ENCODE measurements around the gene PIP4K2C. TPM values are rescaled to one million over a fixed set of nuclear protein-coding genes. Genes with fewer than 3 reads are reported as not detected.

The PIP4K2C gene
- total and polyA plus RNA-seq, 4 experiments from 2014 or later, result 30.4 to 45.0 (median 34.2) TPM

DNA sequence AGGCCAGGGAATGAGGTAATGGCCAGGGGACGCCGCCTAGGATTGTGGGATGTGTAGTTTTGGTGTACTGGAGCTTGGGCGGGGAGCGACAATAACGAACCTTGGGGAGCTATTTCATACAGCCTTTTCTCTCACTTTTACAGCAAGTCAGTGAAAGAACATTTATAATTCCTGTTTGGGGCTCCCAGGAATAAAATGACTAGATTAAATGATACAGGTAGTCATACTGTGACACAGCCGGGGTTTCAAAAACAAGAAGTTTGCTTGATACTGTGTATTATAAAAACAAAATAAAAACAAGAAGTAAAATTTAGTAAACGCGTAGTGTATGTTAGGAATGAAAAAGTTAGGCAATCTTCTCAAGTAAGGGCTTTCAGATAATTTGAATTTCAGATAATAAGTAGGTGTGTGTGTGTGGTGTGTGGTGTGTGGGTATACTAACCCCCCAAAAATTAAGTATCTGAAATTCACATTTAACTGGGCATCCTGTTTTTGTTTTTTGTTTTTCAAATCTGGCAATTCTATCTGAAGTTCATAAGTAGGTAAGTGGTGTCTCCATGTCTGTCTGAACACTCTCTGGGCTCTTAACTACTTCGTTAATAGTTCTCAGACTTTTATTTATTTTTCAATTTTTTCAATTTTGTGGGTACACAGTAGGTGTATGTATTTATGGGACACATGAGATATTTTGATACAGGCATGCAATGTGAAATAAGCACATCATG, 43.5 kb upstream of the PIP4K2C start:
- no peaks in the 10 kb centered on the region for H3K36me3 ChIP-seq (ENCODE audit: insufficient read depth, low read length)
- no peak for DNase-seq
- Mint-ChIP-seq H3K27ac (peak overlapping the region; percentile 84 to 99 (median 97)), H3K27me3 (peaks cover 2 to 4% of the 10 kb centered on the region in 2 donors), H3K9me3 (peaks cover 0 to 3% (median 0%) of the 10 kb centered on the region in 8 donors), H3K4me3 (peak overlapping the region; percentile 93 to 100 (median 98)), H3K36me3 (peaks cover 0 to 3% of the 10 kb centered on the region in 2 donors), H3K4me1 (peaks cover 32 to 53% (median 42%) of the 10 kb centered on the region in 4 donors)
- no peaks in the 10 kb centered on the region for H3K27me3 ChIP-seq (ENCODE audit: insufficient read depth, low read length)
- POLR2A ChIA-PET (ENCODE audit: partially characterized antibody), result interaction anchor here (0.6 to 2.8 kb wide), 11 partner anchors 7 to 810 kb away, joined by 3 to 20 read pairs (median 4); partner anchors contain the start of genes ARHGAP9, DDIT3 and GLI1
- CTCF ChIA-PET (ENCODE audit: partially characterized antibody), result interaction anchor here (0.6 to 1.0 kb wide), 5 partner anchors 24 to 958 kb away, joined by 3 read pairs; partner anchors contain the start of gene GLI1
- H3K27ac ChIP-seq (ENCODE audit: low read depth, low read length), result peak overlapping the region; percentile 84
- intact Hi-C loops (cut with micrococcal nuclease), result loop anchor here (1.0 to 2.0 kb wide), 4 partner anchors 27 to 71 kb away; partner anchors contain the start of genes DDIT3 and PIP4K2C
- peaks cover 37% of the 10 kb centered on the region for H3K4me1 ChIP-seq (ENCODE audit: insufficient read depth, low read length)
- H3K4me3 ChIP-seq (ENCODE audit: low read length in 2 of 2), result peak overlapping the region; percentile 54 to 71
- no peaks in the 10 kb centered on the region for H3K9me3 ChIP-seq (ENCODE audit: control insufficient read depth in 1 of 2, low read length in 2 of 2)

DNA sequence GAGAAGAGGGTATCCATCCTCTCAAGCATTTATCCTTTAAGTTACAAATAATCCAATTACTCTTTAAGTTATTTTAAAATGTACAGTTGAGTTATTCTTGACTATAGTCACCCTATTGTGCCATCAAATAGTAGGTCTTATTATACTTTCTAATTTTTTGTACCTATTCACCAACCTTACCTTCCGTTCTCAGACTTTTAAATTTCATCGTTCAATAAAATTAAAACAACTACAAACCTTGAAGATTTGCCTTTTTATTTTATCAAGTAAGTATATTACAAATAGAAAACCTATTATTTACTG, 43.0 kb upstream of the PIP4K2C start:
- H3K4me1 Mint-ChIP-seq, result peaks cover 32 to 53% (median 42%) of the 10 kb centered on the region in 4 donors
- H3K27ac Mint-ChIP-seq, result peak overlapping the region in 2 of 7 donors; percentile 88 to 98
- peak overlapping the region in 2 of 8 donors; percentile 95 to 100 for H3K4me3 Mint-ChIP-seq

DNA sequence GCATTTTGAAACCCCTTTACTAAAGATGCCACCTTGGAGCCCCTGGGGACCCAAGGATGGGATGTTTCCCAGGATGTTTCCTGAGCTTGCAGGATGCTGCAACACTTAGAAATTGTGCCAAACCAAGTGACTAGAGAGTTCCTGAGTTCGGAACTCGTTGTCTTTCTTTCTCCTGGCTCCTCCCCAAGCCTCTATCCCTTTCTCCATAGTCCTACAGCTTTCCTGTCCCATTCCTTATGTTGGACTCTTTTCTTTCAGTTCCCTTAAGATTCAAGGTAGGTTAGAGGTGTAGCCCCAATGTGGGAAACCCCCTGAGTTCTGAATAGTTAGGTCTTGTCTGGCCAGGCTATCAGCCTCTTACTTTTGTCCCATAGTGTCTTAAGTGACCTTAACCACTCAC, 42.5 kb upstream of the PIP4K2C start:
- Histone ChIP-seq H3K36me3 (ENCODE audit: insufficient read depth, low read length) (no peaks in the 10 kb centered on the region), H3K4me1 (ENCODE audit: insufficient read depth, low read length) (peaks cover 37% of the 10 kb centered on the region), H3K27ac (ENCODE audit: low read depth, low read length) (no peak overlapping the region), H3K27me3 (ENCODE audit: insufficient read depth, low read length) (no peaks in the 10 kb centered on the region), H3K9me3 (ENCODE audit: control insufficient read depth in 1 of 2, low read length in 2 of 2) (no peaks in the 10 kb centered on the region), H3K4me3 (ENCODE audit: low read length in 2 of 2) (no peak overlapping the region)
- POLR2A ChIA-PET (ENCODE audit: partially characterized antibody), result no interaction called here
- CTCF ChIA-PET (ENCODE audit: partially characterized antibody), result no interaction called here
- Mint-ChIP-seq H3K4me3 (peak overlapping the region in 4 of 8 donors; percentile 22 to 76 (median 55)), H3K36me3 (peaks cover 0 to 1% of the 10 kb centered on the region in 2 donors), H3K27ac (peak overlapping the region in 1 of 7 donors; percentile 46), H3K9me3 (peaks cover 0 to 3% (median 0%) of the 10 kb centered on the region in 8 donors), H3K27me3 (peaks cover 2 to 4% of the 10 kb centered on the region in 2 donors), H3K4me1 (peaks cover 30 to 53% (median 41%) of the 10 kb centered on the region in 4 donors)
- intact Hi-C loops (cut with micrococcal nuclease), result no loop called here
- DNase-seq, result no peak

More for the DNA sequence above, 43.0 kb upstream of the PIP4K2C start:
- ChIA-PET POLR2A (ENCODE audit: partially characterized antibody) (no interaction called here), CTCF (ENCODE audit: partially characterized antibody) (no interaction called here)
- peaks cover 0 to 1% of the 10 kb centered on the region in 2 donors for H3K36me3 Mint-ChIP-seq
- peaks cover 2 to 4% of the 10 kb centered on the region in 2 donors for H3K27me3 Mint-ChIP-seq
- Histone ChIP-seq H3K4me1 (ENCODE audit: insufficient read depth, low read length) (peaks cover 37% of the 10 kb centered on the region), H3K27ac (ENCODE audit: low read depth, low read length) (no peak overlapping the region), H3K9me3 (ENCODE audit: control insufficient read depth in 1 of 2, low read length in 2 of 2) (no peaks in the 10 kb centered on the region), H3K27me3 (ENCODE audit: insufficient read depth, low read length) (no peaks in the 10 kb centered on the region), H3K36me3 (ENCODE audit: insufficient read depth, low read length) (no peaks in the 10 kb centered on the region), H3K4me3 (ENCODE audit: low read length in 2 of 2) (no peak overlapping the region)
- intact Hi-C loops (cut with micrococcal nuclease), result no loop called here
- DNase-seq, result no peak
- H3K9me3 Mint-ChIP-seq, result peaks cover 0 to 3% (median 0%) of the 10 kb centered on the region in 8 donors

DNA sequence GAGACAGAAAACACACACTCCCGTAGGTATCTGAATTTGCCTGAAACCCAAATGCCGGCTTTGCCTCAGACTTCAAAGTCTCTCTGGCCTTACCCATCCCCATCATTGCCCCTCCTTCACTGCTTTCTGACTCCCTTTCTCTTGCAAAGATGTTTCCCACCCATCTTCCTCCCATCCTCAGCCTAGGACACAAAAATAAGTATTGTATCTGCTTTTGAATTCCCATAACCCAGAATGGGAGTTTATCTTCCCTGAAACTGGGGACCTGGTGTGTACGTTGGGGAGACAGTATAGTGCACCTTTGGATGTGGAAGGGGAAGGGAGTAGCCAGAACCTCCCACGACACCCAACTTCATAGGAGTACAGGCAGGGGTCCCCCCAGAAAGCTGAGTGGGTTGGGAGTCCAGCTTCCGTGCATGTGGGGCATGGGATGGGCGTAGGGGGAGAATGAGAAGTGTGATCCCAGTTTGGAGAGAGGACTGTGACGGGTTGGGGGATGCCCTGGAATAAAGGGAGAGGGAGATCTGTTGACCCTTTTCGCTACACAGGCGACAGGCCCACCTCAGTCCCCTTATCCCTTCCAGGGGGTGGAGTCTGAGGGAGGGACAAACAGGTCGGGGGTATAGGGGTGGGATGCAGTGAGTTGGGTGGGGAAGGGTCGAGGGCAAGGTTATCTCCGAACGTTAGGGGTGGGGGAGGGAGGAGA, 41.6 kb upstream of the PIP4K2C start:
- Mint-ChIP-seq H3K4me1 (peaks cover 26 to 53% (median 36%) of the 10 kb centered on the region in 4 donors), H3K36me3 (peaks cover 0 to 1% of the 10 kb centered on the region in 2 donors), H3K4me3 (peak overlapping the region; percentile 22 to 78 (median 64)), H3K27me3 (peaks cover 2 to 7% of the 10 kb centered on the region in 2 donors), H3K27ac (peak overlapping the region in 2 of 7 donors; percentile 44 to 53), H3K9me3 (peaks cover 0 to 3% (median 0%) of the 10 kb centered on the region in 8 donors)
- intact Hi-C loops (cut with micrococcal nuclease), result no loop called here
- H3K4me1 ChIP-seq (ENCODE audit: insufficient read depth, low read length), result peaks cover 37% of the 10 kb centered on the region
- H3K27me3 ChIP-seq (ENCODE audit: insufficient read depth, low read length), result no peaks in the 10 kb centered on the region
- no peak for DNase-seq
- ChIA-PET POLR2A (ENCODE audit: partially characterized antibody) (no interaction called here), CTCF (ENCODE audit: partially characterized antibody) (no interaction called here)
- H3K9me3 ChIP-seq (ENCODE audit: control insufficient read depth in 1 of 2, low read length in 2 of 2), result no peaks in the 10 kb centered on the region
- no peak overlapping the region for H3K27ac ChIP-seq (ENCODE audit: low read depth, low read length)
- no peaks in the 10 kb centered on the region for H3K36me3 ChIP-seq (ENCODE audit: insufficient read depth, low read length)
- peak overlapping the region in 1 of 2 donors; percentile 56 for H3K4me3 ChIP-seq (ENCODE audit: low read length in 2 of 2)

DNA sequence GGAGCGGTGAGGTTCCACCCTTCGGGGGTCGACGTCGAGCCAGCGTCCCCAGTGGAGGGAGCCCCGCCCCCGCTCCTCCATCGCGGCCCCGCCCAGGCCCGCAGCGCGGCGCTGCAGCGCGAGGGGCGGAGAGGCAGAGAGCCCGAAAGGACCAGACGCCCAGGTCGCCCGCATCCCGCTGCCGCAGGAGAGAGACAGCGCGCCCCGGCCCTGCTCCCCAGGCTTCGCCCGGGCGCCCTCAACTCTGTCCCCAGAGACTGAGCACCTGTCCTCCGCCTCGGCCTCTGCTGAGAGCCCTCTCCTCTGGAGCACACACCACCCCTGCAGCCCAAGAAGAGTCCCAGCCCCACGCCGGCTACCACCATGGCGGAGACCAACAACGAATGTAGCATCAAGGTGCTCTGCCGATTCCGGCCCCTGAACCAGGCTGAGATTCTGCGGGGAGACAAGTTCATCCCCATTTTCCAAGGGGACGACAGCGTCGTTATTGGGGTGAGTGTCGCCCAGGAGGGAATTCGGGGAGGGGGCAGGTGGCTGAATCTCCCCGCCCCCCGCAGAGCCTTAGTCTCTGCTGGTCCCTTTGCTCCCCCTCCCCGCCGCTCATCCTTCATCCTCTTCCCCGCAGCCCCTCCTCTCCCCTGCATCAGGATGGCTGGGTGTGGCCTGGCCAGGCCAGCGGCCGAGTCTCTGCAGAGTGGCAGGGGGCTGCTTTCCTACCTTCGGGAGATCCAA, 40.9 kb upstream of the PIP4K2C start, which contains the start of gene KIF5A:
TSS of gene KIF5A (plus strand) at position 136 of the 732 bp plus-strand sequence. CDS start at position 364, 228 bp downstream.
- peak; percentile 41 to 58 (median 47) for DNase-seq
- Mint-ChIP-seq H3K9me3 (peaks cover 0 to 3% (median 0%) of the 10 kb centered on the region in 8 donors), H3K4me3 (peak within 1 kb of the TSS; percentile 64 to 79 (median 76)), H3K27ac (peak within 1 kb of the TSS in 3 of 7 donors; percentile 53 to 76 (median 62)), H3K27me3 (peaks cover 2 to 7% of the 10 kb centered on the region in 2 donors), H3K4me1 (peaks cover 23 to 48% (median 31%) of the 10 kb centered on the region in 4 donors), H3K36me3 (peaks cover 0 to 1% of the 10 kb centered on the region in 2 donors)
- Histone ChIP-seq H3K9me3 (ENCODE audit: control insufficient read depth in 1 of 2, low read length in 2 of 2) (no peaks in the 10 kb centered on the region), H3K27ac (ENCODE audit: low read depth, low read length) (no peak within 1 kb of the TSS), H3K4me1 (ENCODE audit: insufficient read depth, low read length) (peaks cover 37% of the 10 kb centered on the region), H3K4me3 (ENCODE audit: low read length in 2 of 2) (peak within 1 kb of the TSS; percentile 31 to 56), H3K36me3 (ENCODE audit: insufficient read depth, low read length) (no peaks in the 10 kb centered on the region), H3K27me3 (ENCODE audit: insufficient read depth, low read length) (no peaks in the 10 kb centered on the region)
- ChIA-PET POLR2A (ENCODE audit: partially characterized antibody) (no interaction called here), CTCF (ENCODE audit: partially characterized antibody) (no interaction called here)
- intact Hi-C loops (cut with micrococcal nuclease), result no loop called here

DNA sequence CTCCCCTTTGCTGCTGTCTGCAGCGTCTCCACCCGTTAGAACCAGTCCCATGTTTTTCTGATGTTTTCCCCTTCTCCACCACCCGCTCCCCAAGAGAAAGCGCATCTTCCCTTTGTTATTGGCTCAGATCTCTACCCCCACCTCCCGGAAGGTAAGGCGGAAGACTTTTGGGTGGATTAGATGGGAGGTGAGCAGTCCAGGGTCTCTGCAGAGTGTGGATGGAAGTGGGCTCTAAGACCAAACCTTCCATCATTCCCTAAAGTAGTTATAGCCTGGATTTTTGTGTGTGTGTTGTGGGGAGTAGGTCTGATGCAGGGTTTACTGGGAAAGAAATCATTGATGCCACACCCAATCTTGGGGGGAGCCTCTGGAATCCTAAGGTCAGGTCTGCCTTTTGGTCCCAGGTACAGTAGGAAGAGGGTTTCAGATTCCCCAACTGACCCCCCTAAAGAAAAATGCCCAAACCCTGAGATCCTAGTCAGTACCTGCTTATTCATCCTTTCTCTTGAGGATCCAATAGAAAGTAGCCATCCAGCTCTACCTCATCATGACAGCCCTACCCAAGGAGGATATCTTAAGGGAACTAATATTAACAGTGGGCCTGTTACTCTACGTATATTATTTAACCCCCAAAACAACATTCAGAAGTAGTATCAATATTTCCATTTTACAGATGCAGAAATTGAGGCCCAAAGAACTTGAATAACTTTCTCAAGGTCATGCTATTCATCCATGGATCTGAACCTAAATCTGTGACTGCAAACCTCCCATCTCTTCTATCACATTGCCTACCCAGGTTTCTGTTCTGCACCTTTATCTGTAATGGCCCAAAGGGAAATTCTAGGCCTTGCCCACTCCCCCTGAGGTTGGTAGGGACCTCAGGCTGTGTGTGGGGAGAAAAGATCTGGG, 40.1 kb upstream of the PIP4K2C start:
- peaks cover 2 to 7% of the 10 kb centered on the region in 2 donors for H3K27me3 Mint-ChIP-seq
- no peak overlapping the region for H3K4me3 ChIP-seq (ENCODE audit: low read length in 2 of 2)
- no peaks in the 10 kb centered on the region for H3K36me3 ChIP-seq (ENCODE audit: insufficient read depth, low read length)
- H3K4me1 ChIP-seq (ENCODE audit: insufficient read depth, low read length), result peaks cover 29% of the 10 kb centered on the region
- peaks cover 0 to 2% (median 0%) of the 10 kb centered on the region in 8 donors for H3K9me3 Mint-ChIP-seq
- intact Hi-C loops (cut with micrococcal nuclease), result no loop called here
- peaks cover 16 to 39% (median 25%) of the 10 kb centered on the region in 4 donors for H3K4me1 Mint-ChIP-seq
- H3K27me3 ChIP-seq (ENCODE audit: insufficient read depth, low read length), result no peaks in the 10 kb centered on the region
- ChIA-PET POLR2A (ENCODE audit: partially characterized antibody) (no interaction called here), CTCF (ENCODE audit: partially characterized antibody) (no interaction called here)
- peak overlapping the region; percentile 39 to 77 (median 70) for H3K4me3 Mint-ChIP-seq
- no peak overlapping the region for H3K27ac ChIP-seq (ENCODE audit: low read depth, low read length)
- H3K27ac Mint-ChIP-seq, result peak overlapping the region in 1 of 7 donors; percentile 6
- DNase-seq, result no peak
- peaks cover 0 to 1% of the 10 kb centered on the region in 2 donors for H3K36me3 Mint-ChIP-seq
- H3K9me3 ChIP-seq (ENCODE audit: control insufficient read depth in 1 of 2, low read length in 2 of 2), result no peaks in the 10 kb centered on the region

All from CD4-positive, alpha-beta memory T cell (primary cell).